ENCODE measurements around the gene CROCC. TPM values are rescaled to one million over a fixed set of nuclear protein-coding genes. Genes with fewer than 3 reads are reported as not detected.

Gene CROCC
- total RNA-seq, 1 experiment from 2014 or later = 30.2 TPM

DNA sequence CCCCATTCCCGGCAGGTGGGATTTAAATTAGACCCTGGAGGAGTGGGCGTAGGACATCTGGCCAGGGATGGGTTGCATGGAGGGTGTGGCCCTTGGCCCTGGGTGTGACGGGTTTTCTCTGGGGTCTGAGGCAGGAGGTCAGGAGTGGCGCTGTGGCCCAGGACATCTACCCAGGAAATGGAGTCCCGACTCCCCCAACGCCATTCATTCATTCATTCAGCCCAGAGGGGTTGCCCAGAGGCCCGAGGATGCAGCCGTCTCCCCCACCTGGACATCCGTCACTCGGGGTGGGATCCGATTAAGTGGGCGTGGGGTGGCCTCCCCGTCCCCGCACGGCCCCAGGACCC is 89.3 kb downstream of the CROCC start:
- POLR2A ChIA-PET (ENCODE audit: low non-redundant PET) = no interaction called here

DNA sequence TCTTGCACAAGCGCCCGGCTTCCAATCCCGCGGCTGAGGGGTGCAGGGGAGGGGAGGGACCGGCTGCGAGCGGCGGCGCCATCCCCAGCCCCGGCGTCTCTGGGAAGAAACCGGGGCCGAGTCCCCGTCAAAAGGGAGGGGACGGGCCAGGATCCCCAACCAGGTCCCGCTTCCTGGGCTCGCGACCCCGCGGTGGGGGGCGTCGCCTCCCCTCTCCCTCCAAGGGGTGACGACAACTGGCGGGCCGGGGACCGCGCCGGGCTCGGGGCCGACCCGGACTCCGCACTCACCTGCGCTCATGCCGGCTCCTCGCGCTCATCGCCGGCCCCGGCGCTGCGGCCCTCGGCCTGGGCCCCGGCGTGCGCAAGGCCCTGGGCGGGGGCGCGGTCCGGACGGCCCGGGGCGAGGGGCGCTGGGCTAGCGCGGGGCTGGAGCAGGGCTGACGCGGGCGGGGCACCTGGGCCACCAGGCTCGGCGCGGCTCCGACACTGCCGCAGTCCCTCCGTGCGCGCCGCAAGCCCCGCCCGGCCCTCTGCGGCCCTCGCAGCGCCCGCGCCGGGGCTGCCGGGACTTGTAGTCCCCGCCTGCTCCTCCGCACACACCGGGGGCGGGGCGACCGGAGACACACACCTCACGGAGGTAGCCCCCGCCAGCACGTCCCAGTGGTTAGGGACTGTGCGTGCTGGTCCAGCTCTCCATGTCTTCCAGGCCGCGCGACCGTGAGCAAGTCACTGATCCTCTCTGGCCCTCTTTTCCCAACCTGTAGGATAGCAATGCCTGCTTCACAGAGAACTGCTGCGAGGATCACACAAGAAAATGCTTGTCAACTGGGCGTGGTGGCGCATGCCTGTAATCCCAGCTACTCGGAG is 89.9 kb downstream of the CROCC start, which contains the start of gene ATP13A2:
Gene ATP13A2 (minus strand): TSS at position 490 of the 869 bp plus-strand sequence. CDS start 190 bp downstream, at position 300.
- H3K27ac ChIP-seq (ENCODE audit: low read depth, low read length, poor library complexity, severe bottlenecking) = no peak within 1 kb of the TSS
- no peaks in the 10 kb centered on the region for H3K9me3 ChIP-seq (ENCODE audit: low read depth, low read length, poor library complexity, severe bottlenecking)
- POLR2A ChIA-PET (ENCODE audit: low non-redundant PET) = no interaction called here
- peak within 1 kb of the TSS; percentile 91 for H3K4me3 ChIP-seq (ENCODE audit: low read depth, low read length, poor library complexity, severe bottlenecking)
- intact Hi-C loops (cut with micrococcal nuclease; ENCODE audit: unreplicated experiment) = no loop called here
- CTCF ChIA-PET = no interaction called here
- no peaks in the 10 kb centered on the region for H3K36me3 ChIP-seq (ENCODE audit: insufficient read depth, low read length, poor library complexity, severe bottlenecking)
- no TSS peak for BruUV-seq (replicated peaks)
- H3K27me3 ChIP-seq (replicated peaks; ENCODE audit: insufficient read depth, low read depth, low read length, poor library complexity) = no peaks in the 10 kb centered on the region
- peaks cover 18% of the 10 kb centered on the region for H3K4me1 ChIP-seq (ENCODE audit: insufficient read depth, low read length, poor library complexity, severe bottlenecking)
- peak; percentile 91 for DNase-seq (ENCODE audit: low spot score)
- TF ChIP-seq EZH2 (IDR thresholded peaks at IDR 0.05; ENCODE audit: borderline replicate concordance, low read depth, low read length, poor library complexity, severe bottlenecking) (no peak), CTCF (conservative IDR thresholded peaks at IDR 0.05; ENCODE audit: low read depth, low read length) (no peak)

More for the DNA sequence above, 89.3 kb downstream of the CROCC start:
- Histone ChIP-seq H3K9me3 (ENCODE audit: low read depth, low read length, poor library complexity, severe bottlenecking) (no peaks in the 10 kb centered on the region), H3K36me3 (ENCODE audit: insufficient read depth, low read length, poor library complexity, severe bottlenecking) (no peaks in the 10 kb centered on the region), H3K4me1 (ENCODE audit: insufficient read depth, low read length, poor library complexity, severe bottlenecking) (peaks cover 18% of the 10 kb centered on the region), H3K27ac (ENCODE audit: low read depth, low read length, poor library complexity, severe bottlenecking) (no peak overlapping the region), H3K27me3 (replicated peaks; ENCODE audit: insufficient read depth, low read depth, low read length, poor library complexity) (no peaks in the 10 kb centered on the region), H3K4me3 (ENCODE audit: low read depth, low read length, poor library complexity, severe bottlenecking) (peak overlapping the region; percentile 91)
- DNase-seq (ENCODE audit: low spot score) = no peak
- no TSS peak for BruUV-seq (replicated peaks)
- TF ChIP-seq CTCF (conservative IDR thresholded peaks at IDR 0.05; ENCODE audit: low read depth, low read length) (no peak), EZH2 (IDR thresholded peaks at IDR 0.05; ENCODE audit: borderline replicate concordance, low read depth, low read length, poor library complexity, severe bottlenecking) (no peak)
- intact Hi-C loops (cut with micrococcal nuclease; ENCODE audit: unreplicated experiment) = no loop called here
- CTCF ChIA-PET = no interaction called here

DNA sequence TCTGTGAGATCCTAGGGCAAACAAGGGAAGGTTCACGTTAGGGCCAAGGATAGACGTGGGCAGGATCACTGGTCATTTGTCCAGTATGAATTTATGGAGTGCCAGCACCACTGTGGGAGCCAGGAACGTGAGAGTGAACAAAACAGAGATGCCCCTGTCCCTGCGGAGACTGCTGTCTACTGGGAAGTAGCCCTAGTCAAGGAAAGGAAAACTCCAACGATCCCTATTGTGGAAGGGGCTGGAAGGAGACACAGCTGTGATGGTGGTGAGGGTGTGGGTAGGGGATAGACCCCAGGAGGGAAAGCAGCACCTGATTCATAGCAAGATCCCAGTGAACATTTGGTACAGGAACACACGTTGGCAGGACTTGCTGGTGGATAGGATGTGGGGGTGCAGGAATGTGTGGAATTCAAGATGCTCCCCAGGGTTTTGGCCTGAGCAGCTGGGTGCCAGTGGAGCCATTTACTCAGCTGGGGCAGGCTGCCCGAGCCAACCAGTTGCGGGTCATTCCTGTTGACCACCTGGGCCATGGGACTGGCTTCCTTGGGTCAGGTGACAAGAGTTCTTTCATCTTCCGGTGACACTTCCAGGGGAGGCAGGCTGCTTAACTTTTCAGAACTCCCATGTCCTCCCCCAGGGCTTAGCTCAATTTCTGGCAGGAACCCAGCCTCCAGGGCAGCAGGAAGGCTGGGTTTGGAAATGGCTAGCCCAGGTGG is 91.2 kb downstream of the CROCC start:
- H3K4me3 ChIP-seq (ENCODE audit: low read depth, low read length, poor library complexity, severe bottlenecking) = no peak overlapping the region
- TF ChIP-seq CTCF (conservative IDR thresholded peaks at IDR 0.05; ENCODE audit: low read depth, low read length) = no peak
- no peak for TF ChIP-seq EZH2 (IDR thresholded peaks at IDR 0.05; ENCODE audit: borderline replicate concordance, low read depth, low read length, poor library complexity, severe bottlenecking)
- no peaks in the 10 kb centered on the region for H3K9me3 ChIP-seq (ENCODE audit: low read depth, low read length, poor library complexity, severe bottlenecking)
- no peaks in the 10 kb centered on the region for H3K27me3 ChIP-seq (replicated peaks; ENCODE audit: insufficient read depth, low read depth, low read length, poor library complexity)
- peaks cover 18% of the 10 kb centered on the region for H3K4me1 ChIP-seq (ENCODE audit: insufficient read depth, low read length, poor library complexity, severe bottlenecking)
- no TSS peak for BruUV-seq (replicated peaks)
- H3K36me3 ChIP-seq (ENCODE audit: insufficient read depth, low read length, poor library complexity, severe bottlenecking) = no peaks in the 10 kb centered on the region
- DNase-seq (ENCODE audit: low spot score) = no peak
- POLR2A ChIA-PET (ENCODE audit: low non-redundant PET) = no interaction called here
- H3K27ac ChIP-seq (ENCODE audit: low read depth, low read length, poor library complexity, severe bottlenecking) = no peak overlapping the region
- intact Hi-C loops (cut with micrococcal nuclease; ENCODE audit: unreplicated experiment) = no loop called here
- CTCF ChIA-PET = no interaction called here
